NCI-H1930 (cell line): ENCODE results near the gene IQCE.

ENCODE experiments used
- DNase-seq, 2 experiments: peaks; one replicate each; lab custom pipeline; 2025; lab: John Stamatoyannopoulos, UW

The IQCE gene

GRCh38 chr7:2663121-2663886, 104.5 kb downstream of the IQCE start:
- DNase-seq: no peak

- no peak for DNase-seq
Observed at GRCh38 chr7:2663960-2664359, 105.2 kb downstream of the IQCE start.
